ENCODE results near the gene C5.
"Not testable (repeated sequence)": the region's sequence is repeated elsewhere in the genome, so short reads cannot be mapped to it uniquely, and the experiment has no call there.

GRCh38 chr9:121028285-121028684, 21.8 kb downstream of the C5 start:
- TF ChIP-seq CTCF, POLR2A (IDR thresholded peaks at IDR 0.05): not testable (repeated sequence)
